GM13977 (cell line): ENCODE data around the gene INHA.
A peak's percentile ranks its signal among the peaks of the same experiment; 100 is the strongest.

Experiments
- DNase-seq: peaks from one replicate; pipeline ENCODE4 v3.0.0; 2012; ENCODE audit warnings: low spot score
- in situ Hi-C: fragments of 300-500 bp; cut with MboI; formaldehyde crosslinking; loops from one replicate; pipeline ENCODE4 v1.12.0; 2022; ENCODE audit warnings: low sequenced_read_pairs, low pct_unique_long_range_greater_than_20kb, mixed read lengths, inconsistent platforms; ENCODE audit not compliant: unreplicated experiment
- TF ChIP-seq, protein P1 (sequence below): IDR thresholded peaks from 2 replicates; pipeline ENCODE4 v1.5.1; 2012; ENCODE audit warnings: mild to moderate bottlenecking, control low read depth; ENCODE audit not compliant: insufficient read depth; ENCODE audit errors: extremely low read depth, missing control alignments

The INHA gene

GRCh38 chr2:219571311-219572236 lies 536 bp upstream of the INHA start, which contains the start of gene OBSL1:
Gene OBSL1, minus strand, starts transcription at chr2:219571539. Its CDS starts 307 bp downstream, at chr2:219571232.
- in situ Hi-C loops, result no loop called here
- TF ChIP-seq, protein P1, sequence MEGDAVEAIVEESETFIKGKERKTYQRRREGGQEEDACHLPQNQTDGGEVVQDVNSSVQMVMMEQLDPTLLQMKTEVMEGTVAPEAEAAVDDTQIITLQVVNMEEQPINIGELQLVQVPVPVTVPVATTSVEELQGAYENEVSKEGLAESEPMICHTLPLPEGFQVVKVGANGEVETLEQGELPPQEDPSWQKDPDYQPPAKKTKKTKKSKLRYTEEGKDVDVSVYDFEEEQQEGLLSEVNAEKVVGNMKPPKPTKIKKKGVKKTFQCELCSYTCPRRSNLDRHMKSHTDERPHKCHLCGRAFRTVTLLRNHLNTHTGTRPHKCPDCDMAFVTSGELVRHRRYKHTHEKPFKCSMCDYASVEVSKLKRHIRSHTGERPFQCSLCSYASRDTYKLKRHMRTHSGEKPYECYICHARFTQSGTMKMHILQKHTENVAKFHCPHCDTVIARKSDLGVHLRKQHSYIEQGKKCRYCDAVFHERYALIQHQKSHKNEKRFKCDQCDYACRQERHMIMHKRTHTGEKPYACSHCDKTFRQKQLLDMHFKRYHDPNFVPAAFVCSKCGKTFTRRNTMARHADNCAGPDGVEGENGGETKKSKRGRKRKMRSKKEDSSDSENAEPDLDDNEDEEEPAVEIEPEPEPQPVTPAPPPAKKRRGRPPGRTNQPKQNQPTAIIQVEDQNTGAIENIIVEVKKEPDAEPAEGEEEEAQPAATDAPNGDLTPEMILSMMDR, result no peak
- peak; percentile 62 for DNase-seq

DNA sequence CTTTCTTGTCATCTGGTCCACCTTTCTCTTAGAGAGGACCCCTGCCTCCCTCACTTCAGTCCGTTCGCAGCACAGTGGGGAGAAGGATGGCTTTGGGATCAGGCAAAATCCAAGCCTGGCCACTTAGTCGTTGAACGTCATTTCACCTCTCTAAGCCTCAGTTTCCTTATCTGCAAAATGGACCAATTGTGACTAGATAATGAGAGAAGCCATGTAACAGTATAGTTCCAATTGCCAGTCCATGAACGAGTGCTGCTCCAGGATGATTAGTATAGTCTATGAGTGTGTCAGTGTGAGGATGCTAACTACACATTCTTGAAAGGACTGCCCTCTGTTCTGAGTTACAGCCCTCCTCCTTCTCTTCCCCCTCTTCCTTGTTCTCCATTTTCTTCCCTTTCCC lies 1.1 kb downstream of the INHA start:
- in situ Hi-C loops, result no loop called here
- DNase-seq, result no peak
- TF ChIP-seq, protein P1, result no peak

GRCh38 chr2:219574484-219575311 lies 2.6 kb downstream of the INHA start:
- in situ Hi-C loops, result no loop called here
- no peak for DNase-seq
- TF ChIP-seq, protein P1, result no peak

DNA sequence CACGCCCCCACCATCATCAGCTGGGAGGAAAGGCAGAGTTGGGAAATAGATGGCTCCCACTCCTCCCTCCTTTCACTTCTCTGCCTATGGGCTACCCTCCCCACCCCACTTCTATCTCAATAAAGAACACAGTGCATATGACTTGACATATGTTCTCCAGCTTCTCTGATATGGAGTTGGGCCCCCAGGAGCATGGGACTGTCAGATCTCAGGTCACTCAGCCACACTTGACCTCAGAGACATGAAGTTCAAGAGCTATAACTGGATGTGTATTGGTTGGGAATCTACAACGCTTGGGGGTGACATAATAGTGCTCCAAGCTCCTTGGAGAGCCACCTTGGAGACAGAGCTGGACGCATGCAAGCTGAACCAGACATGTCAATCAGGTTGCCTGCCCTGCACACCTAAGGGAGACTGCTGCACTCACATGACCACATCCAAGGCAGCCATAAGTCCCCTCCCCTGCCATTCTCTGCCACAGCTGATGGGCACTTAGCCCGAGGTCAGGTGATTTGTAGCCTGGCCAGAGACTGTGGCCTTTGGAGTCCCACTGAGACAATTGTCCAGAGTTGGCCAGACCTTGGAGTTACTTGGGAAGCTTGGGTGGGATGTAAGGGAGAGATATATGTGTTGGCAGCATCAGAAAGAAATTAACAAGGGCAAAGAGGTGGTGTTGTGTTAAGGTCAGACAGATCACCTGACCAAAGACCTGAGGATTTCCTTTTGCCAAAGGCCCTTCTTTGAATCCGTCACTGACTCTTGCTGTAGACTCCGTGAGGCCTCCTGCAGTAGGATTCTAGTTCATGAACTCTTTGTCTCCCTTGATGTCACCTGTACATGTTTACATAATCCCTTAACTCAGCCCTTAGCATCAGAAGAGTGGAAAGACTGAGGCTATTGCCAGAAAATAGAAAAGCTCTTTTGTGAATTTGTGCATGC lies 3.7 kb downstream of the INHA start:
- in situ Hi-C loops, result no loop called here
- TF ChIP-seq, protein P1, result no peak
- no peak for DNase-seq

DNA sequence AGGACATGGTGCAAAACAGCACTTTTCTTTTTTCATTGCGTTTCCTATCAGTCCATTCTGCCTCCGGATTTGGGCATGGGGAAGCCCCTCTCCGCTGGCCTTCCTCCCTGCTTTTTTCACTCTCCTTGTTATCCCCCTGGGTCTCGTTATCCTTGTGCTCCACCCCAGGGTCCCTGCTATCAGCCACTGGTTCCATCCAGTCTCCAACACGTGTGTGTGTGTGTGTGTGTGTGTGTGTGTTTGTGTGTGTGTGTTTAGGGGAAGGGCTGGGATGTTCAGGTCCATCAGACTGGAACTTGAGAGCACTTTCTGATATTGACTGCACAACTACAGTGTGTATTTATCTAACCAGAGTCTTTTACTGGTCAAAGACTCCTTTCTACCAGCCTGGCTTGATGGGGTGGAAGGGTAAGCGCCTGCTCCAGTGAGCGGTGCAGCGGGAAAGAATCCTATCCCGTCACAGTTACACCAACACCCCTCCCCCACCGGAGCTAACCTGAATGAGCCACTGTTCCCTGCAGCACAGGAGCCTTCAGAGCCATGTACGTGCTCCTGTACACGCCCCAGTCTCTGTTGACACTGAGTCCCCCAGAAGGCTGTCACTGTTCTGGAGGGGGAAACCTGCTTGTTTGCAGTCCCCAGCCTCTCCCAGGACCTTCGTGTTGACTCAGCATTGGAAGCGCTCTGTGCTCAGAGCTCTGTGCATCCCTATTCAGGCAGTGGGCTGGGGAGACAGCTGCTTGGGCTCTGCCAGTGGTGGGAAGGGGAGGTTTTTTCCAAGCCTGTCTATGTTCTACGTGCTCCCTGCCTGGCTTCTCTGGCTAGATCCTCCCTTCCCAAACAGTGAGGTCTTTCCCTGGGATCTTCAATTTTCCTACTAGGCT lies 4.6 kb downstream of the INHA start:
- DNase-seq, result no peak
- in situ Hi-C loops, result no loop called here
- TF ChIP-seq, protein P1, result no peak
